Stimulated activated CD4-positive, alpha-beta T cell treated with anti-CD3 and anti-CD28 coated beads, Interleukin-4, amount 100 ng/mL, for 48 hours (primary cell): Measurements from ENCODE around the gene MRM1.

Experiments used
- DNase-seq, 2 donors: peaks; one replicate each; pipeline ENCODE4 v3.0.0-alpha.2; 2020; ENCODE audit warnings: low read depth in 2 of 2

The MRM1 gene

GRCh38 chr17:36631022-36631421, 29.6 kb downstream of the MRM1 start:
- DNase-seq, result no peak

- DNase-seq, result no peak
These were observed 31.8 kb downstream of the MRM1 start for GRCh38 chr17:36632916-36633771.

DNA sequence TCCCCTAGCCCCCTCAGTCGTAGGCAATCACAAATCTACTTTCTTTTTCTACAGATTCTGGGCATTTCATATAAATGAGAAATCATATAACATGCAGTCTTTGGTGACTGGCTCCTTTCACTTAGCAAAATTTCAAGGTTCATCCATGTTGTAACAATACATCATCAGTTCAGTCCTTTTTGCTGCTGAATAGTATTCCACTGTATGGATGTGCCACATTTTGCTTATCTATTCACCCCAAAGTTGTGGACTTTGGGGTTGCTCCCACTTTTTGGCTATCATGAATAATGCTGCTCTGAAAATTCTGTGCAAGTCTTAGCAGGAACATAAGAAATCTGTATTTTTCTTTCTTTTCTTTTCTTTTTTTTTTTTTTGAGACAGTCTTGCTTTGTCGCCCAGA, 39.0 kb downstream of the MRM1 start:
- no peak for DNase-seq

- DNase-seq, result no peak
These were observed 39.5 kb downstream of the MRM1 start for GRCh38 chr17:36640836-36641235.

DNA sequence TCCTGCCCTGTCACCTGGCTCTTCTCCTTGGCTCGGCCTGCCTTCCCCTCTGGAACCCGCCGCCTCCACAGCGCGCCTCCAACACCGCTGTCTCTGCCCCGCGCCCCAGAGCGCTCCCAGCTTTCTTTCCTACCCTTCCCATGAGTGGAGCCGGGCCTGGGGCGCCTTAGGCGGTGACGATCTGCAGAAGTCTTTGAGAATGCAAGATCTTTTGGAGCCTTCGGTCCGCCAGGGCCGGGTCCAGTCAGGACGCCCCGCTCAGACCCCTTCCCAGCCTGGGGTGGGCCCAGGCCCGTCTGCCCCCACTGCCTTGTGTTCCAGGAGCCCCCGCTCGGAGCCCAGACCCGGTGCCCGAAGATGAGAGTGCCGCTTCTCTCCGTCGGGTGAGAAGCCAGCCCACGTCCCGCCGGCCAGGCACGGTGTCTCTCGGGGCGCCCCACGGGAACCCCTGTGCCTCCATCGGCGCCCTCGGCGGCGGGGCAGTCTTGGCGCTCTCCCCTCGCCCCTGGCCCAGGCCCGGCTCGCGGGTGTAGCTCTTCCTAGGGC, 40.0 kb downstream of the MRM1 start:
- no peak for DNase-seq

- no peak for DNase-seq
These were observed 40.8 kb downstream of the MRM1 start for GRCh38 chr17:36641877-36642845.

GRCh38 chr17:36643086-36643685, 41.8 kb downstream of the MRM1 start:
- no peak for DNase-seq

- DNase-seq, result no peak
These were observed 44.0 kb downstream of the MRM1 start for GRCh38 chr17:36645422-36645821.

DNA sequence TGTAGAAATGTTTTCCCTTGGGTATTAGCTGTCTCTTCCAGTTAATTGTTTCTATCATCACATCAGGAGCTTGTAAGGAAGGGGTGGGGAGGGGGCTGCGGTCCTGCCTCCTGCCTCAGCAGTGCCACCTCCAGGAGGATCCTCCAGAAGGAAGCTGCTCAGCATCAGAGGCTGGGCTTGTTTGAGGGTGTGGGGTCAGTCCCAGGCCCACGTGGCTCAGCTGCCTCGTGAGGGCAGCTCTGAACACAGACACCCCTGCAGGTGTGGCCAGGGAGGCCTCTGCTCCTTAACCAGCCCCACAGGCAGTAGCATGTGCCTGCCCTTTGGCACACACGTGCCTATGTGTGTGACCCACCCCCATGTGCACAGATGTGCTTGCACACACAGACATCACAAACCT, 46.3 kb downstream of the MRM1 start:
- no peak for DNase-seq

GRCh38 chr17:36650096-36650775, 48.9 kb downstream of the MRM1 start:
- DNase-seq, result no peak

DNA sequence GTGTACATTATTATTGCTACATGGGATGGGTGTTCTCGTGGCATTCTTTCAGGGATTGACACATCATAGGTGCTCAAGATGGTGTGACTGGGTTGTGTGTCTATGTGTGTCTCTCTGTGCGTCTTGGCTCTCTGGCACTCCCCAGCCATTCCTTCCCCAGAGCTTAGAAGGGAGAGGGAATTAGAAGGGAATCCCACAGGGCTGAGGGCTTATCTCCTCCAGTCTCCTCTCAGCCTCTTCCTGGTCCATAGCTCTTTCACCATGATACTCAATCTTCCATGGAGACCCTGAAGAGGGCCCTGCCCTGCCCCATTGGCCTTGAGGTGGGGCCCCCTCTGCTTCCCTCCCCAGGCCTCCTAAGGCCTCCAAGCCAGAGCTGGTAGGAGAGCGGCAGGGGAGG, 52.0 kb downstream of the MRM1 start:
- DNase-seq, result no peak

- no peak for DNase-seq
These were observed 52.5 kb downstream of the MRM1 start for GRCh38 chr17:36653856-36654255.

DNA sequence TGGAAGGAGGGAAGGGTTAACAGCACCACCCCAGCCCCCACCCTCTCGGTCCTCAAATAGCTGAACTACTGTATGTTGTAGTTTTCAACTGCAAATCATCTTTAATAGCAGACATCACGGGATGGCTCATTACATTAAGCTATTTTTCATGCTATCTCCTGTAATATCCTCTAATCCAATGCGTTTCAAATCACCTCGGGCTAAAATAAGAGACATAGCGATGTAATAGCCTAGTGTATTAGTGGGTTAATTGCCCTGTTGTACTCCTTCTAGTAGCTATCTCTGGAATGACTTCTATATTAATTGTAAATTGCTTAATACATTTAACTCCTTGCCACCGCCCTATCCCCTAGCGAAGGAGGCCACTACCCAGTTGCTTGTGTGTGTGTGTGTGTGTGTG, 54.3 kb downstream of the MRM1 start:
- DNase-seq, result no peak

DNA sequence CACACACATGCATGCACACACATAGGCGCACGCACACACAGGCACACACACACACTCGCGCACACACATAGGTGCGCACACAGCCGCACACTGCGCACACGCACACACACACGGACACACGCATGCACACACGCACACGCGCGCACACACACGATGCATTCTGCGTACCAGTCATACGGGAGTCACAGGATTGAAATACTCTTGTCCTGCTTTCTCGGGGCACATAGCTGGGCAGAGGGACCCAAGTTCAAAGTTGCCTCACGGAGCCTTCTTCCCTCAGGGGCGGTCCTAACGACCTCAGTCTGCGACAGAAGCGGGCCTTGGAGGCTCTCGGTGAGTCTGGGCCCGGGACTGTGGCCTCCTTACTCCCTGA, 56.0 kb downstream of the MRM1 start:
- no peak for DNase-seq

GRCh38 chr17:36657763-36658490, 56.5 kb downstream of the MRM1 start:
- peak in 1 of 2 donors; percentile 15 for DNase-seq
